ENCODE data around the gene PNRC2. TPM values are rescaled to one million over a fixed set of nuclear protein-coding genes. Genes with fewer than 3 reads are reported as not detected.

PNRC2 gene
- total and polyA plus RNA-seq, 2 of the 13 experiments (the other 11 are each of a cell fraction or from before 2014, with no cell fraction given), result 74.9 to 97.5 TPM

DNA sequence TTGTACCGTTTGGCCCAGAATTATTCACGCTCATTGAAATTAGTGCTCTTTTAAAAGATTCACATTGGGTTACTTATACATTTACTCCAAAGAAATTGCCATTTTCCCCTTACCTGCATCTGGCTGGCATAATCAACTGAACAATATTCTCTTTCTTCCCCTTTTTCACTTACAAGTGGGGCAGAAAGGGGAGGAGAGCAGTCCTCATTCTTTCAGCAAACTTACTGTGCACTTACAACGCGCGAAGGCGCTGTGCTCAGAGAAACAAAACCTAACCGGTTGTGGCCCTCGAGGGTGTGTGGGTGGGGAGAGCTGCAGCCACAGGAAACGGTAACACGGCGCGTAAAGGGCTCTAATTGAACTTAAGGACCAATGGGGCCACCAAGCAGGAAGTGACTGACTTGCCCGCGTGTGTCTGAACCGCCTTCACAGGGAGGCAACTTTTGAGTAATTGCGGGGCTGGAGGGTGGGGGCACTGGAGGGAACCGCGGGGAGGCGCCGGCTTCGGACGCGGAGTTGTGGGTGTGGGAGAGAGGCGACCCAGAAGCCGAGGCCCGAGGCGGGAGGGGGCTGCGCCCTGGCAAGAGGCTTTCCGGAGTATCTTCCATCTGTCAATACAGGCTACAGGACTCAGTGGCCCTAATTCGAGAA, 693 bp upstream of the PNRC2 start (continued):
- TF ChIP-seq, protein P1, sequence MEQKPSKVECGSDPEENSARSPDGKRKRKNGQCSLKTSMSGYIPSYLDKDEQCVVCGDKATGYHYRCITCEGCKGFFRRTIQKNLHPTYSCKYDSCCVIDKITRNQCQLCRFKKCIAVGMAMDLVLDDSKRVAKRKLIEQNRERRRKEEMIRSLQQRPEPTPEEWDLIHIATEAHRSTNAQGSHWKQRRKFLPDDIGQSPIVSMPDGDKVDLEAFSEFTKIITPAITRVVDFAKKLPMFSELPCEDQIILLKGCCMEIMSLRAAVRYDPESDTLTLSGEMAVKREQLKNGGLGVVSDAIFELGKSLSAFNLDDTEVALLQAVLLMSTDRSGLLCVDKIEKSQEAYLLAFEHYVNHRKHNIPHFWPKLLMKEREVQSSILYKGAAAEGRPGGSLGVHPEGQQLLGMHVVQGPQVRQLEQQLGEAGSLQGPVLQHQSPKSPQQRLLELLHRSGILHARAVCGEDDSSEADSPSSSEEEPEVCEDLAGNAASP (CRISPR knock-in tag; IDR thresholded peaks at IDR 0.05; ENCODE audit: borderline replicate concordance), result no peak
- TF ChIP-seq MIER3 (CRISPR knock-in tag; IDR thresholded peaks at IDR 0.05; ENCODE audit: borderline replicate concordance) (no peak), KMT2B (CRISPR knock-in tag; IDR thresholded peaks at IDR 0.05) (peak; percentile 7; the same call in 1 of the 2 replicates), ZNF292 (CRISPR knock-in tag; IDR thresholded peaks at IDR 0.05; ENCODE audit: borderline replicate concordance, low read depth) (peak; percentile 14; the same call in 1 of the 2 replicates), NONO (IDR thresholded peaks at IDR 0.05) (no peak), NONO (CRISPR knock-in tag; conservative IDR thresholded peaks at IDR 0.05) (peak; percentile 42; the same call in 1 of the 2 replicates), MEIS1 (CRISPR knock-in tag; IDR thresholded peaks at IDR 0.05; ENCODE audit: borderline replicate concordance) (no peak), ZNF264 (CRISPR knock-in tag; IDR thresholded peaks at IDR 0.05) (0 out of 2 replicates have a peak, but pooled peaks have one; percentile 42), ZNF121 (CRISPR knock-in tag; IDR thresholded peaks at IDR 0.05) (no peak), PAX8 (CRISPR knock-in tag; IDR thresholded peaks at IDR 0.05; ENCODE audit: borderline replicate concordance) (no peak; the same call in 1 of the 2 replicates), HMG20A (CRISPR knock-in tag; IDR thresholded peaks at IDR 0.05; ENCODE audit: borderline replicate concordance) (no peak), SAP130 (CRISPR knock-in tag; IDR thresholded peaks at IDR 0.05; ENCODE audit: low read depth) (peak; percentile 15; the same call in 1 of the 2 replicates), ZNF670 (CRISPR knock-in tag; IDR thresholded peaks at IDR 0.05; ENCODE audit: borderline replicate concordance) (no peak; the same call in 1 of the 2 replicates), KLF12 (CRISPR knock-in tag; IDR thresholded peaks at IDR 0.05; ENCODE audit: borderline replicate concordance) (no peak)
- TF ChIP-seq, protein P2, sequence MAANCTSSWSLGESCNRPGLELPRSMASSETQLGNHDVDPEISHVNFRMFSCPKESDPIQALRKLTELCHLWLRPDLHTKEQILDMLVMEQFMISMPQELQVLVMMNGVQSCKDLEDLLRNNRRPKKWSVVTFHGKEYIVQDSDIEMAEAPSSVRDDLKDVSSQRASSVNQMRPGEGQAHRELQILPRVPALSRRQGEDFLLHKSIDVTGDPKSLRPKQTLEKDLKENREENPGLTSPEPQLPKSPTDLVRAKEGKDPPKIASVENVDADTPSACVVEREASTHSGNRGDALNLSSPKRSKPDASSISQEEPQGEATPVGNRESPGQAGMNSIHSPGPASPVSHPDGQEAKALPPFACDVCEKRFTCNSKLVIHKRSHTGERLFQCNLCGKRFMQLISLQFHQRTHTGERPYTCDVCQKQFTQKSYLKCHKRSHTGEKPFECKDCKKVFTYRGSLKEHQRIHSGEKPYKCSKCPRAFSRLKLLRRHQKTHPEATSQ (CRISPR knock-in tag; IDR thresholded peaks at IDR 0.05; ENCODE audit: borderline replicate concordance), result peak; percentile 15; the same call in 1 of the 2 replicates
- TF ChIP-seq, protein P3, sequence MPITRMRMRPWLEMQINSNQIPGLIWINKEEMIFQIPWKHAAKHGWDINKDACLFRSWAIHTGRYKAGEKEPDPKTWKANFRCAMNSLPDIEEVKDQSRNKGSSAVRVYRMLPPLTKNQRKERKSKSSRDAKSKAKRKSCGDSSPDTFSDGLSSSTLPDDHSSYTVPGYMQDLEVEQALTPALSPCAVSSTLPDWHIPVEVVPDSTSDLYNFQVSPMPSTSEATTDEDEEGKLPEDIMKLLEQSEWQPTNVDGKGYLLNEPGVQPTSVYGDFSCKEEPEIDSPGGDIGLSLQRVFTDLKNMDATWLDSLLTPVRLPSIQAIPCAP (CRISPR knock-in tag; IDR thresholded peaks at IDR 0.05; ENCODE audit: low read depth), result no peak
- TF ChIP-seq, protein P4, sequence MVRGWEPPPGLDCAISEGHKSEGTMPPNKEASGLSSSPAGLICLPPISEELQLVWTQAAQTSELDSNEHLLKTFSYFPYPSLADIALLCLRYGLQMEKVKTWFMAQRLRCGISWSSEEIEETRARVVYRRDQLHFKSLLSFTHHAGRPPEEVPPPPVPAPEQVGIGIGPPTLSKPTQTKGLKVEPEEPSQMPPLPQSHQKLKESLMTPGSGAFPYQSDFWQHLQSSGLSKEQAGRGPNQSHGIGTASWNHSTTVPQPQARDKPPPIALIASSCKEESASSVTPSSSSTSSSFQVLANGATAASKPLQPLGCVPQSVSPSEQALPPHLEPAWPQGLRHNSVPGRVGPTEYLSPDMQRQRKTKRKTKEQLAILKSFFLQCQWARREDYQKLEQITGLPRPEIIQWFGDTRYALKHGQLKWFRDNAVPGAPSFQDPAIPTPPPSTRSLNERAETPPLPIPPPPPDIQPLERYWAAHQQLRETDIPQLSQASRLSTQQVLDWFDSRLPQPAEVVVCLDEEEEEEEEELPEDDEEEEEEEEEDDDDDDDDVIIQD (CRISPR knock-in tag; IDR thresholded peaks at IDR 0.05; ENCODE audit: low read depth), result no peak
- TF ChIP-seq, protein P5, sequence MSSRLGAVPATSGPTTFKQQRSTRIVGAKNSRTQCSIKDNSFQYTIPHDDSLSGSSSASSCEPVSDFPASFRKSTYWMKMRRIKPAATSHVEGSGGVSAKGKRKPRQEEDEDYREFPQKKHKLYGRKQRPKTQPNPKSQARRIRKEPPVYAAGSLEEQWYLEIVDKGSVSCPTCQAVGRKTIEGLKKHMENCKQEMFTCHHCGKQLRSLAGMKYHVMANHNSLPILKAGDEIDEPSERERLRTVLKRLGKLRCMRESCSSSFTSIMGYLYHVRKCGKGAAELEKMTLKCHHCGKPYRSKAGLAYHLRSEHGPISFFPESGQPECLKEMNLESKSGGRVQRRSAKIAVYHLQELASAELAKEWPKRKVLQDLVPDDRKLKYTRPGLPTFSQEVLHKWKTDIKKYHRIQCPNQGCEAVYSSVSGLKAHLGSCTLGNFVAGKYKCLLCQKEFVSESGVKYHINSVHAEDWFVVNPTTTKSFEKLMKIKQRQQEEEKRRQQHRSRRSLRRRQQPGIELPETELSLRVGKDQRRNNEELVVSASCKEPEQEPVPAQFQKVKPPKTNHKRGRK (CRISPR knock-in tag; IDR thresholded peaks at IDR 0.05), result no peak
